H1 (cell line): ENCODE measurements around the gene SPOUT1. TPM values are rescaled to one million over a fixed set of nuclear protein-coding genes. Genes with fewer than 3 reads are reported as not detected.

ENCODE experiments used
- CTCF ChIA-PET: fragments of 300-600 bp; sonication (Branson Sonifier 250); formaldehyde crosslinking; loops from one replicate; lab custom pipeline; 2021; ENCODE audit not compliant: partially characterized antibody; lab: Charles Lee
- POLR2A ChIA-PET: fragments of 300-600 bp; sonication (Branson Sonifier 250); formaldehyde crosslinking; loops from one replicate; lab custom pipeline; 2021; ENCODE audit warnings: inconsistent platforms; ENCODE audit not compliant: partially characterized antibody; lab: Charles Lee
- DNase-seq, 2 experiments: peaks; one replicate each; pipeline versions ENCODE4 v3.0.0 to v3.0.0-alpha.2; 2010 to 2022; ENCODE audit warnings: low spot score in 2 of 2, low read depth in 1 of 2, mixed read lengths in 1 of 2
- FAIRE-seq: peaks from 2 replicates; lab custom pipeline; 2011; peaks lifted over from hg19 to GRCh38; lab: Jason Lieb, UNC
- H2AFZ ChIP-seq: 2 replicates; pipeline ENCODE4 v1.8.1; 2012; ENCODE audit warnings: low read length, inconsistent platforms
- H2AK5ac ChIP-seq: 2 replicates; pipeline ENCODE4 v1.6.1; 2013; ENCODE audit warnings: low read depth, low read length
- H2BK120ac ChIP-seq: replicated peaks from 2 replicates; pipeline ENCODE3; 2013; ENCODE audit warnings: low read depth, low read length, inconsistent platforms
- H2BK12ac ChIP-seq: 2 replicates; pipeline ENCODE4 v1.6.1; 2013; ENCODE audit warnings: low read depth, low read length
- H2BK15ac ChIP-seq: 2 replicates; pipeline ENCODE4 v1.6.1; 2013; ENCODE audit warnings: low read length
- H2BK20ac ChIP-seq: 2 replicates; pipeline ENCODE4 v1.6.1; 2013; ENCODE audit warnings: low read length
- H2BK5ac ChIP-seq: 2 replicates; pipeline ENCODE4 v1.6.1; 2013; ENCODE audit warnings: low read depth, low read length
- H3K14ac ChIP-seq: 2 replicates; pipeline ENCODE4 v1.6.1; 2013; ENCODE audit warnings: inconsistent platforms; ENCODE audit not compliant: insufficient read length
- H3K18ac ChIP-seq: 2 replicates; pipeline ENCODE4 v1.6.1; 2013; ENCODE audit warnings: low read length; ENCODE audit errors: extremely low read depth
- H3K23ac ChIP-seq: 2 replicates; pipeline ENCODE4 v1.6.1; 2013; ENCODE audit warnings: inconsistent platforms; ENCODE audit not compliant: insufficient read length
- H3K23me2 ChIP-seq: 2 replicates; pipeline ENCODE4 v1.6.1; 2013; ENCODE audit warnings: low read depth, low read length
- H3K27ac ChIP-seq: 2 replicates; pipeline ENCODE4 v1.6.1; 2011; ENCODE audit warnings: low read depth, low read length, inconsistent platforms
- H3K27me3 ChIP-seq, 4 experiments: replicated peaks in 1 of 4; 1 replicate in 1 of 4; 2 replicates in 3 of 4; pipeline versions ENCODE4 v1.6.1 to v1.8.1; 2011 to 2013; ENCODE audit warnings: low read length in 3 of 4, mild to moderate bottlenecking in 3 of 4, inconsistent platforms in 2 of 4, mixed read lengths in 2 of 4, moderate library complexity in 1 of 4; ENCODE audit not compliant: control insufficient read depth in 3 of 4, insufficient read depth in 3 of 4; ENCODE audit errors: extremely low read depth in 1 of 4
- H3K36me3 ChIP-seq, 4 experiments: 2 replicates each; pipeline versions ENCODE4 v1.6.1 to v1.8.1; 2011 to 2013; ENCODE audit warnings: mild to moderate bottlenecking in 4 of 4, low read length in 3 of 4, moderate library complexity in 2 of 4, control low read depth in 1 of 4, inconsistent platforms in 1 of 4; ENCODE audit not compliant: insufficient read depth in 4 of 4, control insufficient read depth in 2 of 4
- H3K4ac ChIP-seq: replicated peaks from 2 replicates; pipeline ENCODE3; 2013; ENCODE audit warnings: low read length, low read depth, mixed read lengths, inconsistent platforms; ENCODE audit not compliant: insufficient read length
- H3K4me1 ChIP-seq, 4 experiments: replicated peaks in 1 of 4; 1 replicate in 1 of 4; 2 replicates in 3 of 4; pipeline versions ENCODE4 v1.6.1 to v1.8.1; 2011 to 2013; ENCODE audit warnings: low read length in 3 of 4, inconsistent platforms in 2 of 4, mixed read lengths in 1 of 4; ENCODE audit not compliant: insufficient read depth in 4 of 4, control insufficient read depth in 3 of 4
- H3K4me2 ChIP-seq, 2 experiments: 2 replicates each; pipeline versions ENCODE4 v1.6.1 to v1.8.1; 2011 to 2013; ENCODE audit warnings: low read depth in 2 of 2, low read length in 2 of 2, control low read depth in 1 of 2, inconsistent platforms in 1 of 2, mild to moderate bottlenecking in 1 of 2; ENCODE audit not compliant: insufficient read depth in 1 of 2
- H3K4me3 ChIP-seq, 4 experiments: fragments of 200-600, 300-600 bp in 1 of 4; sonication (generic), shearing (Covaris generic), sonication (Bioruptor Twin) in 1 of 4; 2 replicates each; pipeline versions ENCODE4 v1.5.1 to v1.8.1; 2011 to 2016; ENCODE audit warnings: low read length in 4 of 4, low read depth in 3 of 4, control low read depth in 2 of 4, inconsistent platforms in 2 of 4, mild to moderate bottlenecking in 2 of 4, mixed read lengths in 1 of 4, moderate library complexity in 1 of 4; ENCODE audit not compliant: insufficient read depth in 2 of 4; ENCODE audit errors: extremely low read depth in 1 of 4
- H3K56ac ChIP-seq: replicated peaks from 2 replicates; pipeline ENCODE3; 2013; ENCODE audit warnings: low read depth, mild to moderate bottlenecking, mixed read lengths, low read length, inconsistent platforms; ENCODE audit not compliant: insufficient read length
- H3K79me1 ChIP-seq: 2 replicates; pipeline ENCODE4 v1.6.1; 2013; ENCODE audit warnings: low read depth, low read length, control low read depth
- H3K79me2 ChIP-seq, 2 experiments: 2 replicates each; pipeline versions ENCODE4 v1.6.1 to v1.8.1; 2012 to 2013; ENCODE audit warnings: low read length in 2 of 2, mild to moderate bottlenecking in 2 of 2, inconsistent platforms in 1 of 2; ENCODE audit not compliant: insufficient read depth in 2 of 2, control insufficient read depth in 1 of 2
- H3K9ac ChIP-seq, 4 experiments: replicated peaks in 1 of 4; 1 replicate in 1 of 4; 2 replicates in 3 of 4; pipeline versions ENCODE4 v1.6.1 to v1.8.1; 2011 to 2013; ENCODE audit warnings: low read depth in 3 of 4, low read length in 3 of 4, control low read depth in 2 of 4, mild to moderate bottlenecking in 2 of 4, moderate library complexity in 2 of 4, inconsistent platforms in 1 of 4; ENCODE audit errors: extremely low read depth in 1 of 4
- H3K9me3 ChIP-seq, 2 experiments: 2 replicates each; pipeline versions ENCODE4 v1.6.1 to v1.8.1; 2012 to 2013; ENCODE audit warnings: mild to moderate bottlenecking in 2 of 2, moderate library complexity in 2 of 2, control low read depth in 1 of 2, inconsistent platforms in 1 of 2, low read depth in 1 of 2, low read length in 1 of 2, mixed read lengths in 1 of 2; ENCODE audit not compliant: insufficient read depth in 2 of 2
- H4K20me1 ChIP-seq, 2 experiments: replicated peaks in 1 of 2; 2 replicates each; pipeline versions ENCODE3 to v1.8.1; 2011 to 2013; ENCODE audit warnings: inconsistent platforms in 2 of 2, low read length in 2 of 2, mild to moderate bottlenecking in 1 of 2; ENCODE audit not compliant: insufficient read depth in 2 of 2, control insufficient read depth in 1 of 2
- H4K5ac ChIP-seq: 2 replicates; pipeline ENCODE4 v1.6.1; 2013; ENCODE audit warnings: low read length, low read depth, mixed read lengths, inconsistent platforms; ENCODE audit not compliant: insufficient read length
- H4K8ac ChIP-seq: 2 replicates; pipeline ENCODE4 v1.8.0; 2013; ENCODE audit warnings: mild to moderate bottlenecking, moderate library complexity, low read length, inconsistent platforms; ENCODE audit not compliant: insufficient read depth; ENCODE audit errors: extremely low read depth
- H4K91ac ChIP-seq: replicated peaks from 2 replicates; pipeline ENCODE3; 2013; ENCODE audit warnings: low read length, mixed read lengths, inconsistent platforms; ENCODE audit not compliant: insufficient read length
- CREB1 ChIP-seq: IDR thresholded peaks from 2 replicates; pipeline ENCODE4 v1.6.1; 2012; ENCODE audit warnings: inconsistent platforms
- POLR2A ChIP-seq, 2 experiments: IDR thresholded peaks; 1 replicate in 1 of 2; 2 replicates in 1 of 2; pipeline ENCODE4 v1.6.1; 2011; ENCODE audit warnings: low read depth in 2 of 2, low read length in 2 of 2, mild to moderate bottlenecking in 2 of 2; ENCODE audit errors: control extremely low read depth in 1 of 2
- WGBS, 2 experiments: shearing (Covaris generic) in 1 of 2; methylation state at CpG; one replicate each; pipeline versions ENCODE4 v1.1.6 to v1.1.7; 2013 to 2015; ENCODE audit warnings: low lambda C conversion rate in 2 of 2, mixed read lengths in 2 of 2, inconsistent platforms in 1 of 2, low coverage in 1 of 2, missing lambda C conversion rate in 1 of 2; ENCODE audit not compliant: insufficient replicate concordance in 2 of 2, insufficient coverage in 1 of 2, insufficient read length in 1 of 2; ENCODE audit errors: extremely low coverage in 1 of 2, missing lambda C conversion rate in 1 of 2; 5-methylcytosine and 5-hydroxymethylcytosine counted together
- polyA plus RNA-seq, 7 experiments: library from polyadenylated mRNA; depleted of rRNA in 3 of 7; stranded (reverse) in 5 of 7; unstranded in 2 of 7; fragments of >200 nt in 5 of 7; fragments of 200-250 nt in 2 of 7; gene quantifications; 1 replicate in 5 of 7; 2 replicates in 1 of 7; 4 replicates in 1 of 7; pipeline versions ENCODE4 v1.2.1 to v1.2.3, GENCODE V29; 2011 to 2013; ENCODE audit warnings: missing spikeins in 2 of 7, mixed read lengths in 2 of 7
- total RNA-seq: library from RNA; stranded (reverse); fragmentation: NEBNext Ultra II Directional; extraction: Animal tissue kit (Norgen Biotek cat#: 25700); gene quantifications from 2 replicates; pipeline ENCODE4 v1.2.1, GENCODE V29; 2021

SPOUT1 gene
- total and polyA plus RNA-seq, 2 of the 8 experiments (the other 6 are each of a cell fraction or from before 2014, with no cell fraction given) = 69.2 to 77.8 TPM

GRCh38 chr9:128820665-128821583, 8.7 kb downstream of the SPOUT1 start:
- H2BK20ac ChIP-seq = no peak overlapping the region
- POLR2A ChIA-PET = interaction anchor here (0.6 to 5.1 kb wide), 14 partner anchors 9 to 183 kb away, joined by 3 to 62 read pairs (median 4); partner anchors contain the start of genes DOLK, NUP188, SPOUT1 and ZDHHC12

More at GRCh38 chr9:128820665-128821583, 8.7 kb downstream of the SPOUT1 start:
- Histone ChIP-seq H4K5ac (no peak overlapping the region), H3K27me3 (no peaks in the 10 kb centered on the region), H4K91ac (no peak overlapping the region), H2AFZ (no peak overlapping the region), H3K79me2 (no peaks in the 10 kb centered on the region), H2BK120ac (no peak overlapping the region), H3K9ac (no peak overlapping the region), H2BK12ac (no peak overlapping the region), H2AK5ac (no peak overlapping the region), H3K4me1 (peaks cover 0 to 11% (median 3%) of the 10 kb centered on the region in 4 experiments; a peak in 2 of 7 replicates), H2BK15ac (no peak overlapping the region), H3K27ac (no peak overlapping the region), H3K36me3 (peaks cover 23 to 45% (median 36%) of the 10 kb centered on the region in 4 experiments), H3K4ac (no peak overlapping the region), H3K56ac (no peak overlapping the region), H3K4me3 (no peak overlapping the region), H3K14ac (no peak overlapping the region), H2BK5ac (peak overlapping the region; percentile 16; the same call in 1 of the 2 replicates), H4K8ac (peak overlapping the region; percentile 64; the same call in 1 of the 2 replicates), H3K4me2 (no peak overlapping the region), H3K9me3 (no peaks in the 10 kb centered on the region), H3K18ac (no peak overlapping the region), H3K79me1 (no peaks in the 10 kb centered on the region; the same call in 1 of the 2 replicates), H3K23me2 (peaks cover 7% of the 10 kb centered on the region; the same call in 1 of the 2 replicates), H4K20me1 (peaks cover 5 to 22% of the 10 kb centered on the region in 2 experiments), H3K23ac (no peak overlapping the region)
- FAIRE-seq (no peak), DNase-seq (no peak)
- TF ChIP-seq CREB1 = no peak
- peak in 1 of 2 experiments; percentile 29; a peak in 1 of 3 replicates for TF ChIP-seq POLR2A (IDR thresholded peaks at IDR 0.05; ENCODE audit: control extremely low read depth in 1 of 2, low read depth in 2 of 2, low read length in 2 of 2)
- CTCF ChIA-PET = interaction anchor here (0.8 to 2.6 kb wide), 5 partner anchors 56 to 107 kb away, joined by 3 to 8 read pairs (median 4); no protein-coding TSS in a partner anchor
- WGBS, 2 experiments = 93% methylated on average over 23 of the region's 24 CpGs; no CpG with 5 or more reads in 1 of the 2 experiments
